DMS114 treated with DMSO at 0.1 percent for 48 hours (cell line): Measurements from ENCODE around the gene FASN.
A peak's percentile ranks its signal among the peaks of the same experiment; 100 is the strongest.

Experiments
- DNase-seq: peaks from one replicate; lab custom pipeline; 2025; ENCODE audit not compliant: unreplicated experiment; lab: John Stamatoyannopoulos, UW

Gene FASN

DNA sequence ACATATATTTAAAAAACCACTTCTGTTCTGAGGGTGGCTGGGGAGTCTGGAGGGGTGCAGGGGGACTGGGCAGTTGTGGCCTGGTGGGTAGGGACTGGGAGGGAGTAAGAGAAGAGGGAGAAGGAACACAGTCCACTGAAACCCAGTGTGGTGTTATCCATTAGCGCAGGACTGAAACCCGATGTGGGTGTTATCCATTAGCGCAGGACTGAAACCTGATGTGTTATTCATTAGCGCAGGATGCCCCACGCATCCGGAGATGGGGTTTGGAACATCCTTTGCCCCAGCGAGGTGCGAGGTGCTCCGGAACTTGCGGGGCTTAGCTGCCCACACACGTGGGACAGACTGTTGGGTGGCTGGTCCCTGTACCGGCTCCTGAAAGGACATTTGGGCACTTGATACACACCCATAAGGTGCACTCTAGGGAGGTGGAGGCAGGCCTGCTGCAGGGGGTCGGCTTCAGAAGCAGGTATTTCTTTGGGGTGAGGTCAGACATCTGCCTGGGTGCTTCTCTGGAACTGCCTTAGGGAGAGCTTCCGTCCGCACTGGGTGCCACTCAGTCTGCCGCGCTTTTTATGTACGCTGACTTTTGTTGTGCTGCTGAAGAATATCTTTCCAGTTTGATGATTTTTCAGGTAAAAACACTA, 20.3 kb upstream of the FASN start:
- no peak for DNase-seq

DNA sequence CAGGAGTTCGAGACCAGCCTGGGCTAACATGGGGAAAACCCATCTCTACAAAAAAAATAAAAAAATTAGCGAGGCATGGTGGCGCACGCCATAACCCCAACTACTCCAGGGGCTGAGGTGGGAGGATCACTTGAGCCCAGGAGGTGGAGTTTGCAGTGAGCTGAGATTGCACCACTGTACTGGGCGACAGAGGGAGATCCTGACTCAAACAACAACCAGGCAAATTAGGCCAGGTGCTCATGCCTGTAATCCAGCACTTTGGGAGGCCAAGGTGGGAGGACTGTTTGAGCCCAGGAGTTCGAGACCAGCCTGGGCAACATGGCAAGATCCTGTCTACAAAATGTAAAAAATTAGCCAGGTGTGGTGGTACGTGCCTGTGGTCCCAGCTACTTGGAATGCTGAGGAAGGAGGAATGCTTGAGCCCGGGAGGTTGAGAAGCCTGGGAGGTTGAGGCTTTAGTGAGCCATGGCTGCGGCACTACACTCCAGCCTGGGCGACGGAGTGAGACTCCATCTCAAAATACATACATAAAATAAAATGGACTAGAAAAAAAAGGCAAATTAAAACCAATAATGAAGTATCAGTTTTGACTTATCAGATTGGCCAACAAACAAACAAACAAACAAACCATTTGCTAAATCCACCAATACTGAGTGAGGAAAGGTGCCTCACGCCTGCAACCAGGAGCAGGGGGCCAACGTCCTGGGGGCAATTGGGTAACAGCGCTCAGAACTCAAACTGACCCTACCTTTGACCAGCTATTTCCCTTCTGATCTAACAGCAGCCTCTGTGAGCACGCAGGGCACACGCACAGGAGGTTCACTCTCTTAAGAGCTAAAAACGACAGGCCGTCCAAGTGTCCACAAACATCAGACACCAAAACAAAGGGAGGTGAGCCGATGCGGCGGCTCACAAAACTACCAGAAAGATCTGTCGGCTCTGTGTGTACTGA, 19.4 kb upstream of the FASN start:
- DNase-seq, result no peak

DNA sequence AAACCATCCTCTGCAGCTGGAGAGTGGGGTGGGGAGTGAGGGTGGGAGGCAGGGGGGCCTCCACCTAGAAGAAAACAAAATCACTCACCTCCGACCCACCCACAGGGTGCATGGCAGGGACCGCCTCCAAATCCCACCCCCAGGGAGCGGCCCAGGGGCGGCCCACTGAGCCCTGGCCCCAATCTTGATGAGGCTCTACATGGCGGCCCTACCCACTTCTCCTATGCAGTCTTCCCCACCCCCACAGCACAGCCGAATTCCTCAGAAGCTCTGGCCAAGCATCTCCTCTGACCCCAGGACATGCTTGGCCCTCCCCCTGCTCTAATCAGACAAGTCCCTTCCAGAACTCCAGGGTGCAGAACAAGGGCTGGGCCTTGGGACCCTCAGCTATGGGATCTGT, 18.2 kb upstream of the FASN start:
- no peak for DNase-seq

DNA sequence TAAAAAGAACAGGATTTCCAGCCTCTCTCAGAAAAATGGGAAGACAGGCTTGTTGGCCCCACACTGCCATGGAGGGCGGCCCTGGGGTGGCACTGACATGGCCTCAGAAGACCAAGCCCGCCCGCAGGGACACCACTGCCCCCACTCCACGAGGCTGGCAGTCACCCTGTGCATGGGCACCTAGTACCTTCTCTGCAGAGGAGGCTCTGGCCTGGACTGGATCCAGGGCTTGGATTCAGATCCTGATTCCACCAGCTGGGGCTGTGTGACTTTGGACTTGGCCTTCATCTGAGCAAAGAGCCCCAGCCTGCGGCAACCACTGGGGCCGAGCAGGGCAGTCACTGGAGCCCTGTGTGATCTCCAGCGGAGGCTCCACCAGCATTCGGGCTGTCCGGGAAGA, 16.8 kb upstream of the FASN start:
- DNase-seq, result no peak

DNA sequence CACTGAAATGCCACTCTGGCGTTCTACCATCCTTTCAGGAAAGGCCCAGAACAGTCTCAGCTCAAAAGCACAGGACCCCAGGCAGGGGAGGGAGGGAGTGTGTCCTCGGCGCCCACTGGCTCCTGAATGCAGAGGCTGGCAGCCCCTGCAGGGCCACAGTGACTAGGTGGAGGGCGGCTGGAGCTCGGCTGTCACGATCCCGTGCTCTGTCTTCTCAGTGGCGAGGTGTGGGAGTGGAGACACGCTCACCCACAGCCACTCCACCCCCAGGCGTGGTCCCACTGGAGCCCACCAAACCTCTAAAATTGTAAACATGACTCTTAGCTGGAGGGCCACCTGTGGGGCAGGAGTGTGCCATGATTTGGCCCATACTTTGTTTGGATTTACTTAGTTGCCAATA, 16.4 kb upstream of the FASN start:
- DNase-seq, result no peak

DNA sequence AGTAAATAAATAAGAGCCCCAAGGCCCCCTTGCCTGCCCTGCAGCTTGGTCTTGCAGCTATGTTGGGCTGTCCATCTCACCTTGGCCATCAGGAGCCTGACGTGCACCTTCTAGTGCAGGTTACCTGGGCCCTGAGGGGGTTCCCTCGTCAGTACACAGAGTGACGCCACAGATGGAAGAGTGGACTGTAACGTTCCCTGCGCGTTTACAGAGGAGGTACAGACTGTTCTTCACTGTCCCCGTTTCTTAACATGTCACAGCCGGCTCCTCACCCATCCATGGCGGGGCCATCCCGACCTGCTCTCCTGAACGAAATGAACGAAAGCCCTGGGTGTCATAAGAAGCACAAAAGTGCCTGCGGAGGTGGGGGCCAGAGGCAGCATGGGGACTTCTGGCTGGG, 15.9 kb upstream of the FASN start:
- DNase-seq, result no peak

DNA sequence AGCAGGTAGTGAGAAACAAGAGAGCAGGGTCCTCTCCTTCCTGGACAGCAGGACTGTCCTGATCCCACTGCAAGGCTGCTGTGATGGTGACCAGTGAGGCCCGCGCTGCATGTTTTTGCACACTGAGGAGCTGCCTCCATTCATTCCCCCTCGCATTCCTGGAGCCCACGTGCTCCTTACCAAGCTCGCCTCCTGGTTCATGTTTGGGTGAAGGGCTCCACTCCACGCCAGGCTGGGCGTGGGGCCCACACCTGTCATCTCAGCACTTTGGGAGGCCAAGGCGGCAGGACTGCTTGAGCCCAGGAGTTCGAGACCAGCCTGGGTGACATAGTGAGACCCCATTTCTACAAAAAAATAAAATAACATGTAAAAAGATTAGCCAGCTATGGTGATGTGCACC, 15.4 kb upstream of the FASN start:
- DNase-seq, result no peak

DNA sequence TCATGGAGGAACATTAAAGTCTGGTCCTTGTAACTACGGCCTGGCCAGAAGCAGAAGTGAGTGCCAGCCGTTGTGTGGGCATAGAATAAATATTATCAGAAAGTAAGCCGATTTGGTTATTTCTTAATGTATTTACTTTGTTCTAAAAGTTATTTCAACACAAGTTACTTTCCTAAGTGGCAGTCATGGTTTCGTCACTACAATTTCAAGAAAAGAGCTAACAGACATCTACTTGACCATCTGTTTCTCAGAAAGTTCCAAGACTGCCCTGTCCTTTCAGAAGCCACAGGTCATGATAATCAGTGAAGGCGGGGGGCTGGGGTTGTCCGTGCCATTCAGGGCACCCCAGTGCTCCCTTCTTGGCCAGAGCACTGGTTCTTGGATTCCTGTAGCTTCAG, 14.9 kb upstream of the FASN start:
- DNase-seq, result no peak

DNA sequence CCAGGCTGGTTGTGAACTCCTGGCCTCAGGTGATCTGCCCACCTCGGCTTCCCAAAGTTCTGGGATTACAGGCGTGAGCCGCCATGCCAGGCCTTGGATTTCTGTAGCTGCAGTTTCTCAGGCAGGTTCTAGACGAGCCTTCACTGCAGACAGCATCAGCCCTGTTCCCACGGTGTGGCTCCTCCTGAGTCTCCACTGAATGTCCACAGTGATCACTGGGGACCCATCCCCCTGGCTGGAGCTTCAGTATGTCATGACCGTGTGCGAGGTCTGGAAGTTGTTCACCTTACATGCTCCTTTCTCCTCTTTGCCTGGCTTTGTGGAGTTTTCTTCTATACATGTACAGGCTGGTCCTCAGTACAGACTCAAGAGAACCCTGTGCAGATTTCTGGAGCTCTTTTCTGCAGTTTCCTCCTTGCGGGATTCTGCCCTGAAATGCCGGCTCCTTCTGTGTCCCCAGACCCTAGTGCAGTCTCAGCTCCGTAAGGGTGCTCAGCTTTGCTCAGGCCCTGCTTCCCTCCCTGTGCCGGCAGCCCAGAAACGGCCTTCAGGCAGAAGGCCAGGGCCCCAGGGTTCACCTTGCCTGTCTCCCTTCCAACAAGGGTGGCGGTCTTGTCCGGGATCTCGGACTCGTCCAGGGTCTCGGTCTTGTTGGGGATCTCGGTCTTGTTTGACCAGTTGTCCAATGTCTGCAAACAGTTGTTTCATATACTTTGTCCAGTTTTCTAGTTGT, 14.3 kb upstream of the FASN start:
- DNase-seq, result no peak

DNA sequence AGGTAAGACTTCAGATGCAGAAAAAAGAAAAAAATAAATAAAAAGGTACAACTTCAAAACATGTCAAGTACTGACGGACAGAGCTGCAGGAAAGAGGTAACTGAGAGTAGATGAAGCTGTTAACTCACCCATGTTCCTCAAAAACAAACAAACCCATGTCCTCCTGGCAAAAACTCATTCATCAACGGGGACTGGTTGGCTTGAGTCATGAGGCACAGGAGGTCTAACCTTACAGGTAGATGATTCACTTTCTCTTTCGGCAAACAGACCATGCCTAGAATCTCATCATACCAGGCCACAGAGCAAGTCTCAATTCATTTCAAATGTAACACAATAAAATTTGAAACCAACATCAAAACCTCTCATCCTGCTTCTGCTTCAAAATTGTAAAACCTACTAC, 12.3 kb upstream of the FASN start:
- DNase-seq, result no peak

DNA sequence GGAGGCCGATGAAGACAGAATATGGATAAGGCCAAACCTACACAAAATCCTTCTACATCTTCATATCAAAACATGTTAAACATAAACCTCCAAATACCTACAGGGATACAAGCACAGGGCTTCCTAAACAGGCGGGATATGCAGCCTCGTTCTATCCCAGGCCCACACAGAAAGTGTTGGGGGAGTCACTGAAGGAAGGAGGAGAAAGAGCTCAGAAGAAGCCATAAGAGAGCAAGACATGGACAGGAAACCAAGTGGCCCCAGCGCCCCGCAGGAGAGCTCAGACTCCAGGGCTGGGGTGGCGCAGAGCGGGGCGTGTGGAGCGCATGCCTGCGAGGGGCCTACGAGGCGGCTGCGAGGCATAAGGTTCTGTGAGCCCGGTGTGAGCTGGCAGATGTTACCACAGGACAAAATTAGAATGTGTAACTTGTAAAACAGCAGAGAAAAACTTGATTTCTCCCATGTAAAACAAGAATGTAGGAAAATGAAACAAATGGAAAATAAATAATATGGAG, 11.0 kb upstream of the FASN start:
- no peak for DNase-seq

DNA sequence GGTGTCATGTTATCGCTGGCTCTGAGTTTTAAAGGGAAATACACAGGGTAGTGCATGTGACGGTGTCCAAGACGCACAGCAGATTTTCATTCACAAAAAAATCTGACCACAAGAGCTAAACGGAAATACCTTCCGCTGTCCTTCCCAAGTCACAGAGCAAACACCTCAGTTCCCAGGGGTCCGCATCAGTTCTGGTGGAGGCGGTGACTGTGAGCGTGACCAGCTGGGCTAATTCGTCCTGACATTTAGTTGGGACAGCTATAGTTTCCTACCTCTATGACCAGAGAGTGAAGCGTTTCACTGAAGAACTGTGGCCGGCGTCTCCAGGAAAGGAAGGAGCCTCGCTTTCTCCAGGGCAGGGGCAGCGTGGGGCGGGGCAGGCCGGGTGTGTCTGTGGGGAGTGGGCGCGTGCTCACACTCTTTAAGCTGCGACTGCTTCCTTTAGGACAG, 10.5 kb upstream of the FASN start:
- no peak for DNase-seq

DNA sequence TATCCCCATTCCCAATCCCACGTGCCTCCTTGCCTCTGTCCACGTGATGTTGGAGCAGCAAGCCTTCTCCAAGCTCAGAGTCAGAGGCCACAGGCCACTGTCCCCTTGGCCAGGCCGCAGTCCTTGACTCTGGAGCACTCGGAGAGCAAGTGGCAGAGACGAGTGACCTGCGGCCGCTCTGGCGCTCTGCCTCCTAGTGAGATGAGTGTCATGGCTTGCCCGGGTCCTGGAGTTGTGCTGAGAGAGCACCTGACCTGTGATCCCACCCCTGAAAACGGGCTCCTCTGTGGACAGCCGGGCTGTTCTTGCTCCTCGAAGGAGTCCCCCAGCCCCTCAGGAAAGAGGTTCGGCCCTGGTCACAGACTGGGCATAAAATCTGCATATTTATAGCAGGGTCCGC, 10.0 kb upstream of the FASN start:
- no peak for DNase-seq

DNA sequence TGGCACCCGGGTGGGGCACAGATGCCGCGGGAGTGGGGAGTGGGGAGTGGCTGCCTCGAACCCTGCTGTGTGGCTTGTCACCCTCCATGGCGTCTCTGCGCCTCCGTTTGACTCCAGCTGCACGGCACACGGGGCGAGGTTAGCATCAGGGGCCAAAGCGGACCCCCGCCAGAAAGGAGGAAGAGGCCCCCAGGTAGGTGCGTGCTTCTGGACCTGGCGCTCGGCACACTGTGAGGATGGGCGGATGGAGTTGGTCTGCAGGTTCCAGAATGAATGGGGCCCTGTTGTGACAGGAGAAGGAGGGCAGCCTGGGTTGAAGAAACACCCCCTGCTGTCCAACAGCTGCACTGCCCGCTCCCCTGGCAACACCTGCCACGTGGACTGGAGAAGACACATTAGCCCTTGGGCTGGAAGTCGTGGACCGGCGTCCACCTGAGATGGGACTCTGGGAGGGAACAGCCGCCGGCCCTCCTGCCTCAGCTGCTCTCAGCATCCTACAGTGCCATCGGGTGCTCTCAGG, 9.4 kb upstream of the FASN start:
- DNase-seq, result peak; percentile 13

DNA sequence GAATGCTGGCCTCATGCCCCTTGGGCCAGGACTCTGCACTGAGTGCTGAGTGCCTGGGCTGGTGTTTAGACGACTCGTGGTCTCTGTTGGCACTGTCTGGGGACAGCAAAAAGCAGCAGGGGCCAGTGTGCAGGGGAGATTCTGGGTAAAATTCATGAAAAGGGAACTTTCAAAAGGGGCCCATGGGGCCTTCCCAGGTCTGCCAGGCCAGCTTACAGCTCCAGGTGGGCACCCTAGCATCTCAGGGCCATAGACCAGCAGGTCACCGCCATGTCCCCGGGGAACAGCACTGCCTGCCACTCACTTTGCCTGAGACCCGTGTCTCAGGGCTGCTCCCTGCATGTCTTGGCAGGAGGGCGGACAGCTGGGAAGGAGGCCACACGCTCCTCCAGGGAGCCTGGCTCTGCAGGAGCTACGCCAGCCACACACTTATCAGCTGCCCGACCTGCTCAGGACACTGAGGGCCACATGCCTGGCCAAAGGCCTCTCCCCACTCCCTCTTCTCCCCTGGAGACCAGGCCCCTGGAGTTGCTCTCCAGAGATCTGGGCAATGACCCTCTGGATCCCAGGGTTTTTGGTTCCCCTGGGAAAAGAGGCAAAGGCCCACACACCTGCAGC, 8.8 kb upstream of the FASN start:
- DNase-seq, result no peak

DNA sequence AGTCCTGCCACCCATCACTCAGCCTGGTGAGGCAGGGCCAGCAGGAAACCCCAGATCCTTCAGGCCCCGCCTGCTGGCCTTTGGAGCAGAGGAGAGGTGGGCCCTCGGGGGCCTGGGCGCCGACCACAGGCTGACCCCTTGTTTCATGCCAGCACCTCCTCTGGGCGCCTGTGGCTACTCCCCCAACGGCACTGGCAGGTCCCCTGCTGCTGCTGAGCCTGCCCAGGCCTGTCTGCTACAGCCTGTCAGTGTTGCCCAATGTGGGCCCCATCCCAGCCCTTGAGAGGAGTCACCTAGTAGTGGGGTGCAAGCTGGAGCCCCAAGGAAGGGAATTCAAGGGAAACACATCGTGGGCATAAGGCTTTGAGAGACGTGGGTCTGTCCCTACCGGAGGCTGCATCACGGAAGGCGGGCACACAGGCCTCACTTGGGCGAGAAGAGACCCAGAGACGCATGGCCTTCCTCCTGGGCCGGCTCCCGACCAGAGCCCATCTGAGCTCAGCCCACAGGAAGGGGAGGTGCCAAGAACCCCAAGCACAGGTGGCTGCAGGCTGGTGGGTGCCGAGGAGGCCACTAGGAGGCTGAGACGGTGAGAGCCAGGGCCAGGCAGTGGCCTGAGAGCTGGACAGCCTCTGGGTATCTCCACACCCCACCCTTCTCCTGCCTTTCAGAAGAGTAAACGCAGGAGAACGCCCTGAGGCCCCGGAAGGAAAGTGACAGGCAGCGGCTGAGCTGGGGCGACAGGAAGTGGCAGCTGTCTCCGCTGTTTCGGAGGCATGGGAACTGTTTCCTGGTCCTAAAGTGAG, 8.0 kb upstream of the FASN start:
- DNase-seq, result peak; percentile 28

DNA sequence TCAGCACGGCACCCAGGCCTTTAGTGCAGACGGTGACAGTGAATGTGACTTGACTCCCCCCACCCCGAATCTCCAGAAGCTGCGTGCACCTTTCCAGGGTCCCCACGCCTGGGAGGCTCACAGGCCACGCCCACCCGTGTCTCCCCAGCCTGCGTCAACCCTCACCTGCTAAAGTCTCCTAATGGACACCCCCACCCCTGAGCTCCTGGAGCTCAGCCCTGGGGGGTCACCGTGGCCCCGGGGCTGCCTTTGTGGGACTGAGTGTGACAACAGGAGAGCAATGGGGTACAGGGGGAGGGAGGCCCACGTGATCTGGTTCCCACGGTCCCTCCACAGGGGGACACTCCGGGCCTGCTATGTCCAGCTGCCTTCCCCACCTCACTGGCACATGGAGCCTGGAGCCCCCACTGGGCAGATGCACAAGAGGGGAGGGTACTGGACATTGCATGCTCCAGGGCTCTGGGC, 7.4 kb upstream of the FASN start:
- DNase-seq, result no peak

DNA sequence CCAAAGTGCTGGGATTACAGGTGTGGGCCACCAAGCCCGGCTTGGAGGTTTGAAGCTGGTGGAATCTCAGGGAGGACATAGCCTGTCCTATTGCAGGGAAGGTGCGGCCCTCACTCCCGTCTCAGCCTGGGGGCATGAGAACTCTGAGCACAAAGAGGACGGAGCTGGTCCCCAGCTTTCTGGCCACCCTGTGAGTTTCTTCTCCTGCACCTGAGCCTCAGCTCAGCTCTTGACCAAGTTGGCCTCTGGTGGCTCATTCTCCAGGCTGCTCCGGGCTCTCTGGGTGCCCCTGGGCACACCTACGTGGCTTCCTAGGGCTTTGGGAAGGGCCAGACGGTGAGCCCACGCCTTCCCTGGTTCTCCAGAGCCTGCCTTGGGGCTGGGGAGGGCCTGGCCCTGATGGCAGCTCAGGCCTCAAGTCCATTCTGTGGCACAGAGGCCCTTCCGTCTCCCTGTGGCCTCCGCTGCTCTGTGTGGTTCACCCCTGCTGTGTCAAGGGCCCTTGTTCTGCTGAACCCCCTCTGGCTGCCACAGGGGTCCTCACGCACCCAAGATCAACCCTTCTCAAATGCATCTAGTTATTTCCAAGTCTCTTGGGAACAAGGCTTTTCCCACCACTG, 6.9 kb upstream of the FASN start:
- no peak for DNase-seq
